ENCODE results near the gene GJB4.

- TF ChIP-seq CTCF (IDR thresholded peaks at IDR 0.05) (no peak), POLR2A (IDR thresholded peaks at IDR 0.05) (no peak)
These were observed 47.4 kb upstream of the GJB4 start for GRCh38 chr1:34712007-34712688.
